DMS153 treated with DMSO at 0.1 percent for 48 hours (cell line): Measurements from ENCODE around the gene SYNJ2.
A peak's percentile ranks its signal among the peaks of the same experiment; 100 is the strongest.

Experiments used
- DNase-seq: peaks from one replicate; lab custom pipeline; 2025; ENCODE audit not compliant: unreplicated experiment; lab: John Stamatoyannopoulos, UW

SYNJ2 gene

DNA sequence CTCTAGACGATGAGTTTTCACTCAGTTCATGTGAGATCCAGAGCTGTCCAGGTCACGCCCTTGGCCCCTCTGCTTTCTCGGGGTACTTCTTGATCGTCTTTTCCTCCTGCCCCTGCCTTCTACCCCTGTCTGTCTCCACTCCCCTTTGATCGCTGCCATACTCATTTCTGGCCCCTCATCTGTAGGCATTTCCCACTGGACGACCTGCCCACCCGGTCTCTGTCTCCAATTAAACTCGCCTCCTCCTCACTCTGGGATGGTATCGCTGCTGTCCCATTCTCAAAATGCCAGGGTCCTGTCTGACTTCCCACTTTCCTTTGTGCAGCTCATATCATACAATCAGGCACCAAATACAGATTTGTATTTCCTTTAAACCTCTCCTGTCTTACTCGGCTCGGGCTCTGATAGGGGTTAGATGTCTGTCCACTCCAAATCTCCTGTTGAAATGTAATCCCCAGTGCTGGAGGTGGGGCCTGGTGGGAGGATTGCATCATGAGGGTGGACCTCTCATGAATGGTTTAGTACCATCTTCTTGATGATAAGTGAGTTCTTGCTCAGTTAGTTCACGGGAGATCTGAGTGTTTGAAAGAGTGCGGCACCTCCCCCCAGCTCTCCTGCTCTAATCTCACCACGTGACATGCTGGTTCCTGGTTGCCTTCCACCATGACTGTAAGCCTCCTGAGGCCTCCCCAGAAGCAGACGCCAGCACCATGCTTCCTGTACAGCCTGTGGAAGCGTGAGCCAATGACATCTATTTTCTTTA lies 3.5 kb upstream of the SYNJ2 start:
- no peak for DNase-seq

DNA sequence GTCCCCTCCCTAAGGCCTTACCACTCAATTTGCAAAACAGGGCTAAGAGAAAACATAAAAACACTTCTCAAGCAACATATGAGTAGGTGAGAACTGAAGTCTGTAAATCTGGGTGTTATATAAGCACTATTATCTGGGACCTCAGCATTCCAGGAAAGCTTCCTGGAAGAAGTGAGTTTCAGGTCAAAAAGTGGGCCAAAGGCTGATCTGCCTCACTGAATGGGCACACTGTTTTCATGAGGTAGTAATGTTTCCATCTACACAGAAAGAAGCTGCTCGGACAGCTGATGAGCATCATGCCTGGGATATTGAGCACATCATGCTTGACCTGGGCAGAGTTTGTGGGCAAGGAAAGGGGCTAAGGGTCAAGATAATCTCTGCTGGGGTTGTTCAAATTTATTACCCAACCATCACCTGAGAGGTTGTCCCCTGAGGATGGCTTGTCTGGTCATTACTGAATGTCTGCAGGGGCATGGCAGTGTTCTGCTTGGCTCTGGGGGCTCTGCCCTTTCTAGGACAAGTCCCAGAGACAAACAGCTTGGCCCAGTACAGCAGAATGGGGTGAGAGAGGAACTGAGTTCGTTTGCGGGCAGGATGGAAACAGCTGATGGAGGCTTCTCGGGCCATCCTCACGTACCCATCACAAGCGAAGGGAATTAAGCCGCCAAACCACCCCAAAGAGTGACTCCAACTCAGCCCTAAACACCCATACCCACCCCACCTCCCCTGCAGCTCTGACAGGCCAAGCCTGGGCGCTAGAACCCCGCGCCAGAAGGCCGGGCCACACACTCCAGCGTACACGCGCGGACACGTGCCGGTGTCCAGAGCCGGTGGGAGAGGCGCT lies 1.2 kb upstream of the SYNJ2 start:
- DNase-seq, result no peak

DNA sequence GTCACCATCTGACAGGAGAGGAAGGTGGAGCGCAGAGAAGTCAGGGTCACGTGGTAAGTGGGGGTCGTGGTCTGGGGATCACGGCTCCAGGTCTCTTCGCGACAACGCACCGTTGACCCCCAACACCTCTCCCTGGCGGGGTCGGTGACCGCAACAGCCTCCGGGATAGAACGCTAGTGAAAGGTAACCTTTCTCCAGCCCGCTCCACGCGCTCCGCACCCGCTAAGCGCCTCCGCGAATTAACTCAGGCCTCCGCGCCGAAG lies 600 bp upstream of the SYNJ2 start:
- no peak for DNase-seq

DNA sequence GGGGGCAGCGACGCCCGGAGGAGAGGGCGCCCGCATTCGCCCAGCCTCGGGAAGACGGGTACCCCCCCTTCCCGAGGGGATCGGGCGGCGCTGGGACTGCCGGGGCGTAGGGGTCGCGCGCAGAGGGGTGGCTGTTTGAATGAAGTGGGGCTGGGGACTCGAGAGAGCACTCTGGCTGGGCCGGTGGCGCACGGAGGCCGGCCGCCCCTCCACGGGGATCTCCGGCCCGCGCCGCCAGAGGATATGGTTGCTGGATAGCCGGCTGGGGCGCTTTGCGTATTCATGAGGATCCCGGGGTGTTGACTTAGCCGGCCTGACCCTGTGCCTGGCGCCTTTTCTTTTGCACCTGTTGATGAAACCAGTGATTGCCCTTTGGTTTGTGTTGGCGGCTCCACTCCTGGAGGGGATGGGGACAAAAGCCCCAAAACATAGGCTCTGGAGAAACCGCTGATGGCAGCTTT lies 469 bp downstream of the SYNJ2 start:
- peak; percentile 39 for DNase-seq

- no peak for DNase-seq
These were observed 1.1 kb downstream of the SYNJ2 start for GRCh38 chr6:157982563-157983405.

DNA sequence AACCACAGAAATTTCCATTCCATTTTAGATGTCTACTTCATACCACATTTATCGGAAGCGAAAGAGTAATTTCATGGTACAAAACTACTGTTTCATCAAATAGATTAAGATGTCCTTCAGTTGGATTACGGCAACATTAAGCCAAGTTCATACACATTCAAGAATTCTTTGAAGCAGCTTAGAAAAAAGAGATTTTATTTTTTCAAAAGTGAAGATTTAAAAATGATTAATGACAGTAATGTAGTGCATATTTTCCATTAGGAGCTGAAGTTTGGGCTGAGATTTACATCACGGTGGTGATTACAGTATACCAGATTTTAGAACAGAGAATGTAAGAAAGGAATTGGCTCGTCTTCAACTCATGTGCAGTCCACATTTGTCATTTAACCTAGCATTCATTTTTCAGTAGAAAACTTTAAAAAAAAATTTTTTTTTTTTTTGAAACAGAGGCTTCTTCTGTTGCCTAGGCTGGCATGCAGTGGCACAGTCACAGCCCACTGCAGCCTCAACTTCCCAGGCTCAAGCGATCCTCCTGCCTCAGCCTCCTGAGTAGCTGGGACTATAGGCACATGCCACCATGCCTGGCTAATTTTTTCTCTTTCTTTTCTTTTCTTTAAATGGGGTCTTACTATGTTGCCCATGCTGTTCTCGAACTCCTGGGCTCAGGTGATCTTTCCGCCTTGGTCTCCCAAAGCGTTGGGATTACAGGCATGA lies 1.9 kb downstream of the SYNJ2 start:
- DNase-seq, result no peak

DNA sequence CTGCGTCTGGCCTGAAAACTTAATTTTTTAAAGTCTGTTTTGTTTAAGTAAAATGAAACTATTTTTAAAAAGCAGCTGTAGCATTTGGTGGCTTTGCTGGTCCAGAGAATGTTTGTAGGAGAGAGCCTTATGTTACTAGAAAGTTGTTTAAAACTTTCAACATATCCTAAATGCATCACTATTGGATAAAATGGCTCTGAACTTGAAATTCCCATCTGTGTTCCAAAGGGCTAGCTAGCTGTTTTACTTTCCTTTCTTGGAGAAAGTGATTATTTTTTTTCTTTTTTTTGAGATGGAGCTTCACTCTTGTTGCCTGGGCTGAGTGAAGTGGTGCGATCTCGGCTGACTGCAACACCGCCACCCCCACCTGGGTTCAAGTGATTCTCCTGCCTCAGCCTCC lies 2.5 kb downstream of the SYNJ2 start:
- no peak for DNase-seq

- no peak for DNase-seq
These were observed 3.1 kb downstream of the SYNJ2 start for GRCh38 chr6:157984686-157985225.

GRCh38 chr6:157985378-157986155 lies 3.9 kb downstream of the SYNJ2 start:
- peak; percentile 50 for DNase-seq

- no peak for DNase-seq
These were observed 6.4 kb downstream of the SYNJ2 start for GRCh38 chr6:157987788-157988699.

DNA sequence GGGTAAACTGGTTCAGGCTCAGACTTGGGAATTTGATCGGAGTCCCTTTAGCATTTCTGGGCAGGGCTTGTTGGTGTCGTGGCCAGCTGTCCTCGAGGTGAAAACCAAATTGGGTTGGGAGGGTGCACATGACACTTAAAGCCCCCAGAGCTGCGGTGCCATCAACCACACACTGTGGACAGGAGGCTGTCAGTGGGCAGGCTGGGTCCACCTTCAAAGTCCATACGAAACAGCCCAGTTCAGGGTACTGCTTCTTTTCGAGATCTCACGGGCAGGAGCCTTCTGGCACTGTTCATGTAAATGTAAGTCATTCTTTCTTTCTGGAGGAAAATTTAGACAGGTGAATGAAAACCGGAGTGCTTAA lies 7.0 kb downstream of the SYNJ2 start:
- no peak for DNase-seq

DNA sequence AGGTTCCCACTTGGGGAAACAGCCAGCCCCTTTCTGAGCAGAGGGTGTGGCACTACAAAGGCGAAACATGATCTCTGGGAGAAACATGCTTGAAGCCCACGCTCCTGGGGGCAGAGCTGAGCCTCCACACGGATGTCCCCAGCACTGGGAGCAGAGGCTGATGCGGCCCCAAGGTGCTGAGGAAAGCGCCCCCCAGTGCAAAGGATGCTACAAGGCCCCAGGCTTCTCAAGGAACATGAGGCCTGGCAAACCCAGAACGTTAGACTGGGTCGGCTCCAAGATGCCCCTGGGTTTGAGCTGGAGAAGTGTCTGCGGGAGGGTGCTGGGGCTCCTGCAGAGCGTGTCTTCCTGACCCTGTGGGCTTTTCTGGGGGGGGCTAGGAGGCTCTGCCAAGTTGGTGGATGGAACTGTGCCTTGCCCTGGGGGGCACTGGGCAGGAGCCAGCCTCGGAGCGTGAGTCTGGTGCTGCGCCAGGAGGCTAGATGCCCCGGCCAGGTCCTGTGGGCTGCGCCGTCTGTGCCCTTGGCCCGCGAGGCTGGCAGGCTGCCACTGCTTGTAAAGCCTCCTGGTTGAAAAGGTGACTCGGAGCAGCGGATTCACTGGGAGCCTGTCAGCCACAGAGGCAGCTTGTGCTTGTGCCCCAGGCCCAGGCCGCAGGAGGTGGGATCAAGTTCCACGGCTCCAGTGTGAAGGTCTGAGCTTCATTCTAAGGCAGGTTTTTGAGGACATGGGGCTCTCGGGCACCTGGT lies 8.1 kb downstream of the SYNJ2 start:
- DNase-seq, result peak; percentile 63

DNA sequence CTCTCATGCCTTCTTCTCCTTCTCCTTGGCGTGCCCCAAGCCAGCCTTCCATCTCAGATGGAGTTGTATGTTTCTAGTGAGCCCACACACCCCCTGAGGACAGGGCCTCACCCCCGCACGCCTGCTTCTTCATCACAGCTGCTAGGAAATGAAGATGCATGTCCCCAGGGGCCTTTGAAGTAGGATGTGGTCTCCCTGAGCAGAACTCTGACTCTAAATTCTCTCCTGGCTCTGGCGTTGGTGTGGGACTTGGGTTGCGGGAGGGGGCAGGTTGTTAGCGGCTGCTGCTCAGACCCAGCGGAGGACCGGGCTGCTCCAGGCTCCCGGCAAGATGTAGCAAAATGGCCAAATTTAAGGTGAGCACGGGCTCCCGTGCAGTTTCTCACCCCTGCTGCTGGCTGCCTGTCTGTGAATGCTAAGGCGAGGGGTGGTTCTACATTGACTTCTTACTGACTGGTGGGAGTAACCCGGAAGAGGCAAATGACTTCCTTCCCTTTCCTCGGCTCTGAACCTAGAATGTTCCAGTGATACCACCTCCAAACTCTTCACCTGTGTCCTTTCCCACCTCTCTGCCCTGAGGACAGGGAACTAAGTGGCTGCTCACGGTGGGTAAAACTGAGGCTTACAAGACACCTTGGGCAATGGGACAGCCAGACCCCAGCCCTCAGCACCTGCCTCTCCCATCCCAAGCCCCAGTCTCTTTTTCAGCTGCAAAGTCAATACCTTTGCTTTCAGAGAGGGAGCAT lies 8.8 kb downstream of the SYNJ2 start:
- DNase-seq, result no peak

- no peak for DNase-seq
These were observed 9.4 kb downstream of the SYNJ2 start for GRCh38 chr6:157991067-157991432.

GRCh38 chr6:157993076-157993475 lies 11.4 kb downstream of the SYNJ2 start:
- no peak for DNase-seq

- no peak for DNase-seq
These were observed 12.6 kb downstream of the SYNJ2 start for GRCh38 chr6:157994125-157994795.

DNA sequence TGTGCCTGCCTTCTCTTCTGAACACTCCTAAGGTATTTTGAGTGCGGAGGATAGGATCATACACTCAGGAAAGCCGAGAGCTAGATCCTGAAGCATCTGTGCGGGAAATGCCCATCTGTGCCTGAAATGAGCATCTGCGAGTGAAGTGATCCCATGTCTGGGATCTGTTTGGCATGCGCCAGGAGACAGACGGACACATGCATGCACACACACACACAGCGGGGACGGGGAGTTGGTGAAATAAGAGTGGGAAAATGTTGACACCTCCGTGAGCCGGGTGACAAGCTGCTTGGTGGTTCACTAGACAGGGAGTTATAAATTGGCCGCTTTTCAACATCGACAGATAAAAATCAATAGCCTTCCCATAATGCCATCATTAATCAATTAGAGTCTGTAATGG lies 13.8 kb downstream of the SYNJ2 start:
- DNase-seq, result no peak
